Mesodermal cell (in vitro differentiated cells): ENCODE measurements around the gene RRBP1.

Experiments used
- H3K27ac ChIP-seq: 2 replicates; pipeline ENCODE4 v1.7.0; 2013; ENCODE audit warnings: mild to moderate bottlenecking, low read depth, low read length, moderate library complexity; ENCODE audit not compliant: severe bottlenecking
- H3K36me3 ChIP-seq: 2 replicates; pipeline ENCODE4 v1.7.1; 2013; ENCODE audit warnings: mild to moderate bottlenecking, low read length, moderate library complexity; ENCODE audit not compliant: control insufficient read depth, insufficient read depth
- H3K4me1 ChIP-seq: one replicate; pipeline ENCODE4 v1.7.1; 2013; ENCODE audit warnings: mild to moderate bottlenecking, low read length; ENCODE audit not compliant: insufficient read depth, control insufficient read depth, poor library complexity, severe bottlenecking
- H3K4me3 ChIP-seq: 2 replicates; pipeline ENCODE4 v1.7.0; 2013; ENCODE audit warnings: low read length, control low read depth, mild to moderate bottlenecking; ENCODE audit not compliant: insufficient read depth, poor library complexity, severe bottlenecking; ENCODE audit errors: extremely low read depth
- H3K9me3 ChIP-seq: 2 replicates; pipeline ENCODE4 v1.7.1; 2013; ENCODE audit warnings: mild to moderate bottlenecking, low read length, moderate library complexity; ENCODE audit not compliant: control insufficient read depth
- WGBS, 2 experiments: methylation state at CpG; one replicate each; pipeline ENCODE4 v1.1.5; 2013; ENCODE audit warnings: missing lambda C conversion rate in 2 of 2; ENCODE audit not compliant: insufficient coverage in 2 of 2; 5-methylcytosine and 5-hydroxymethylcytosine counted together

Gene RRBP1

GRCh38 chr20:17640146-17640874 lies 41.7 kb downstream of the RRBP1 start:
- H3K9me3 ChIP-seq, result no peaks in the 10 kb centered on the region
- 97 to 100% methylated on average over 9 to 11 of the region's 12 CpGs for WGBS, 2 experiments
- H3K27ac ChIP-seq, result no peak overlapping the region
- H3K4me1 ChIP-seq, result peaks cover 19% of the 10 kb centered on the region
- peaks cover 90% of the 10 kb centered on the region for H3K36me3 ChIP-seq
- no peak overlapping the region for H3K4me3 ChIP-seq

- H3K4me3 ChIP-seq, result no peak overlapping the region
- H3K9me3 ChIP-seq, result no peaks in the 10 kb centered on the region
- H3K4me1 ChIP-seq, result peaks cover 19% of the 10 kb centered on the region
- H3K36me3 ChIP-seq, result peaks cover 91% of the 10 kb centered on the region
- no peak overlapping the region for H3K27ac ChIP-seq
- WGBS, 2 experiments, result 92 to 97% methylated on average over 5 of the region's 6 CpGs
Observed at GRCh38 chr20:17638835-17639407, 43.1 kb downstream of the RRBP1 start.

DNA sequence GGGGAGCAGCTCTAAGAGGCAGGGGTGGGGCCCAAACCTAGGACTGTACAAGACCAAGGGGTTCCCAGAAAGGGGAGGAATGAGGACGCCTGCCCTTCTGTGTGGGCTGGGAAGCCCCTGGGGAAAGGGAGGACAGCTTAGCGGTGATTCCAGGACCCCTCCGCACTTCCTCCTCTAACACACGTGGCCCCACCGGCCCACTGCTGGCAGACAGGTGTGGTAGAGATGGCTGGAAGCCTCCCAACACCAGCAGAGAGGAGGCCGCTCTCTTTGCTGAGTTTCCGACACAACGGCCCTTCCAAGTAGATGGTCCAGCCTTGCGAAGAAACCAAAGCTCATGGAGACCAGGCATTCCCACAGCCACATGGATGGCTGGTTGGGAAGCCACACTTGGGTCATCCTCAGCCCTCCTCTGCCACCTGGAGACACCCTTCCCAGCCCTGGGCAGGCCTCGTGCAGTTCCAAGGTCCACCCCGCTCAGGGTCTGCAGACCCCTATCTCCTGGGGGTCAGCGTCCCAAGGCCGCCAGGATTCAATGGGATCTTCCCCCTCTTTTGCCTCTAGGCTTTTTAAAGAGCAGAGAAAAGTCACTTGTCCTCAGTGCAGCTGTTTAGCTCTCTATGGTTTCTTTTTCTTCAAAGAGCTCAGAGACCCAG lies 43.9 kb downstream of the RRBP1 start:
- Histone ChIP-seq H3K9me3 (no peaks in the 10 kb centered on the region), H3K27ac (no peak overlapping the region), H3K4me1 (peaks cover 19% of the 10 kb centered on the region), H3K4me3 (no peak overlapping the region), H3K36me3 (peaks cover 95% of the 10 kb centered on the region)
- WGBS, 2 experiments, result 96 to 99% methylated on average over 7 to 8 of the region's 13 CpGs

DNA sequence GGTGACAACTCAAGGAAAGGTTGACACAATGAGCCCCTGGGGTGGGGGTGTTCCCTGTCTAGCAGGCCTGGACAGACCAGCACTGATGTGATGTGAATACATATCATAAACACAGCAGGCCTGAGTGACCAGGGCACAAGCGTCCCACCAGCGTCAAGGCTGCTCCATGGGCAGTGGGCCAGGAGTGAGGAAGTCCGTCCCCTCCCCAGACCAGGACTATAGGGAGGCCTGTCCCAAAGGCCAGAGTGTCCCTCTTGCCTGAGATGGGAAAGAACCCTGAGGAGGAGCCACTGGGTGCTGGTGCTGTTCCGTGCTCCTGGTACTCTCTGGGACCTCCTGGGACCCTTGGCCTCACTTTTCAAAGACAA lies 44.6 kb downstream of the RRBP1 start:
- no peaks in the 10 kb centered on the region for H3K9me3 ChIP-seq
- 87 to 89% methylated on average over 3 to 4 of the region's 4 CpGs for WGBS, 2 experiments

DNA sequence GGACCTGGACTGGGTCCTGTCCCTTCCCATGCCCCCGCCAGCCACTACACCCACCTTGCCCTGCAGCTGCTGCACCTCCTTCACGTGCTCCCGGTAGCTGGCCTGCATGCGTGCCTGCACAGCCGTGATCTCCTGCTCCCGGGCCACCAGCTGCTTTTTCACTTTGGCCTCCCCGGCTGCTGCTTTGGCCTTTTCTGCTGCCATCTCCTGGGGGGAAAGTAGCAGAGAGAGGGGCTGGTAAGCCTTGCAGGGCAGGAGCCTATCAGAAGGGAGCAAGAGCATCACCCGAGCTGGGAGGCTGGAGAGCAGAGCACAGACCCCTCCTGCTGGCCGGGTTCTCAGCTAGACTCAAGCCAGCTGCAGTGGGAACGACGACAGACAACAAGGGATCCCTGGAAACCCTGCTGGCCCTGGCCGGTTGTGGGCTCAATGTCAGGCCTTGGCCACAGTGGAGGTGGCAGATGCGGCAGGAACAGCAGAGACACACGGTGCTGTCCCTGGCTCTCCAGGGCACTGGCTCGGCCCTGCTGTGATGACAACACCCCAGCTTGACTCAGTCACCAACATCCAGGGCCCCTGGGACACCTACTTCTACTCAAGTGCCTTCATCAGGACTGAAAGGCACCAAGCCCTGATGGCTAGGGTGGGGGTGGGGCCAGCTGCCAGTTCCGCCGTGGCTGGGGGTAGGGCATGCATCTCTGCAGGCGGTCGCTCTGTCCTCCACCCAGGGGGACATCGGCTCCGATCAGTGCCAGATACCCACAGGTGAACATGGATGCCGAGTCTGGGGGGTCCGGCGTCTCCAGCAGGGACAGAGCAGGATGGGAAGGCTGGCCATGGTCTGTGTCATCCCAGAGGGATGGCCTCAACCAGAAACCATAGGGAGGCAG lies 45.3 kb downstream of the RRBP1 start:
- Histone ChIP-seq H3K27ac (peak overlapping the region; percentile 41), H3K4me3 (no peak overlapping the region), H3K36me3 (peaks cover 96% of the 10 kb centered on the region), H3K9me3 (no peaks in the 10 kb centered on the region), H3K4me1 (peaks cover 19% of the 10 kb centered on the region)
- WGBS, 2 experiments, result 76 to 79% methylated on average over 18 to 24 of the region's 24 CpGs

More for the DNA sequence above, 44.6 kb downstream of the RRBP1 start:
- H3K4me1 ChIP-seq, result peaks cover 19% of the 10 kb centered on the region
- H3K36me3 ChIP-seq, result peaks cover 96% of the 10 kb centered on the region
- no peak overlapping the region for H3K4me3 ChIP-seq
- no peak overlapping the region for H3K27ac ChIP-seq

DNA sequence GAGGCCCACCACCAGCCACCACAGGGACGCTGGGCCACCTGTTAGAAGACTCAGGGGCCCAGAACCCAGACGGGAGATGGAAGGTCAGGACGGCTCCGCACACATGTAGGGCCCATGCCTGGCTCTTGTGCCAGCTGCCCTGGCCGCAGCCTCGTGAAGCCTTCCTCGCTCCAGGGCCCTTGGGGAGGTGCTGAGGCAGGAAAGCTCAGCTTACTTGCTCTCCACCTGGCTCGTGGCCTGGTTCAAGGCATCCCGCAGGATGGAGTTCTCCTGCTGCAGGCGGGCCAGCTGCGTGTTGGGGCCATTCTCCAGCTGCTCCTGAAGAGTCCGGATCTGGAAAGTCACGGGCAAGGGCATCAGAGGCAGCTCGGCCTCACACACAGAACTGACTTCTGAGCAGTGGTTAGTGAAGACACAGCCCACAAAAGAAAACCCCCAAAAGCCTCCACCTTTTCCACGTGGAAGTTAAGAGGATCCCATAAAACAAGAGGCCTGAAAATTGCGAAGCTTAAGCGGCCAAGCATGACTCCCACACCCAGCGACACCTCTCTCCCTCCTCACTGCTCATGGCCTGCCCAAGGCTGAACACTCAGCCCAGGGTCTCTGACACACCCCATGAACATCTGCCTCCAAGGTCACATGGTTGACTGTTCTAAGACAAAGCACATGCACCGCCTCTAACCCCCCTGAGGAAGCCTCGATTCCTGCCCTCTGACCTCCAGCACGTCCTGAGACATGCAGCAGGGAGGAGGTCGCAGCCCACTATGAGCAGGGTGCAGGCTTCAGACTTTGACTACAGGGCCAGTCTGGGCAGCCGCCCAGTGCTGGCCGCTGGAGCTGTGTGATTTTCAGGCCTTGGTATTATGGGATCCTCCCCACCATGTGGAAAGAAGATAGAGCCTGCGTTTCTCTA lies 46.5 kb downstream of the RRBP1 start:
- Histone ChIP-seq H3K27ac (no peak overlapping the region), H3K9me3 (no peaks in the 10 kb centered on the region), H3K4me1 (peaks cover 19% of the 10 kb centered on the region), H3K36me3 (peaks cover 96% of the 10 kb centered on the region), H3K4me3 (no peak overlapping the region)
- 89 to 95% methylated on average over 23 to 24 of the region's 25 CpGs for WGBS, 2 experiments

GRCh38 chr20:17634661-17635331 lies 47.2 kb downstream of the RRBP1 start:
- peaks cover 96% of the 10 kb centered on the region for H3K36me3 ChIP-seq
- no peak overlapping the region for H3K27ac ChIP-seq
- no peaks in the 10 kb centered on the region for H3K9me3 ChIP-seq
- H3K4me1 ChIP-seq, result peaks cover 19% of the 10 kb centered on the region
- no peak overlapping the region for H3K4me3 ChIP-seq
- 98% methylated on average over 11 to 12 of the region's 13 CpGs for WGBS, 2 experiments

DNA sequence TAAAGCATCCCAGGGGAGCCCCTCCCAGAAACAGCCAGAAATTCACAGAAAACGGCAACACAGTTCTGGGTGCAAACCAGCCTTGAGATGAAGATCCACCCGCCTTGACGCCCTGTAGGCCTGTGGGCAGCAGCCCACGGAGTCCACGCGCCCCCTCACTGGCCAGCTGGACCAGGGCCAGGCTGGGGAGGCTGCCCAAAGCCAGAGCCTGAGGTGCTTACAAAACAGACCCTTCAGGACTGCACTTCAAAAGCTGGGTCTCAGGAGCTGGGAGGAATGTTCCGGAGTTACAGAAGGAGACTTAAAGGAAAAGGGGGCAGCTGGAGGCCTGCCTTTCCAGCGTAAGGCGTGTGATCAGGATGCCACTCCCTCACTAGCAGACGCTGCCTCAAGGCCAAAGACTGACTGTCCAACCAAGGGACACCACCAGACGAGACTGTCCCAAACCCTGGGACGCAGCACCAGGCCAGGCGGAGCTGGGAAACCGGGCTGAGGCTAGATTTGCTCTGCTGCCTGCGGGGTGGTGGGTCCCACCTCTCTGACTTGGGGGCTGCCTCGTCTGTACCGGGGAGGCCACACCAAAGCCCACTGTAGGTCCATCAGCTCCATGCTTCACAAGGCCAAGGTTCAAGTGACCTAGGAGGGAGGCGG lies 48.1 kb downstream of the RRBP1 start:
- peaks cover 19% of the 10 kb centered on the region for H3K4me1 ChIP-seq
- 95 to 97% methylated on average over 17 to 18 of the region's 18 CpGs for WGBS, 2 experiments
- no peak overlapping the region for H3K27ac ChIP-seq
- H3K4me3 ChIP-seq, result no peak overlapping the region
- H3K9me3 ChIP-seq, result no peaks in the 10 kb centered on the region
- peaks cover 95% of the 10 kb centered on the region for H3K36me3 ChIP-seq

GRCh38 chr20:17633221-17633849 lies 48.7 kb downstream of the RRBP1 start:
- Histone ChIP-seq H3K9me3 (no peaks in the 10 kb centered on the region), H3K4me1 (peaks cover 19% of the 10 kb centered on the region), H3K36me3 (peaks cover 95% of the 10 kb centered on the region), H3K27ac (no peak overlapping the region), H3K4me3 (no peak overlapping the region)
- 97% methylated on average over 9 to 10 of the region's 13 CpGs for WGBS, 2 experiments
